Activated T-helper 9 cell treated with anti-CD3 and anti-CD28 coated beads, Interleukin-2, amount 50 U/mL, for 16 hours (primary cell): Measurements from ENCODE around the gene PRRT2.
"Not testable (repeated sequence)": the region's sequence is repeated elsewhere in the genome, so short reads cannot be mapped to it uniquely, and the experiment has no call there.

Experiments used
- DNase-seq: peaks from one replicate; pipeline ENCODE4 v3.0.0-alpha.2; 2020; ENCODE audit warnings: low read depth

Gene PRRT2

DNA sequence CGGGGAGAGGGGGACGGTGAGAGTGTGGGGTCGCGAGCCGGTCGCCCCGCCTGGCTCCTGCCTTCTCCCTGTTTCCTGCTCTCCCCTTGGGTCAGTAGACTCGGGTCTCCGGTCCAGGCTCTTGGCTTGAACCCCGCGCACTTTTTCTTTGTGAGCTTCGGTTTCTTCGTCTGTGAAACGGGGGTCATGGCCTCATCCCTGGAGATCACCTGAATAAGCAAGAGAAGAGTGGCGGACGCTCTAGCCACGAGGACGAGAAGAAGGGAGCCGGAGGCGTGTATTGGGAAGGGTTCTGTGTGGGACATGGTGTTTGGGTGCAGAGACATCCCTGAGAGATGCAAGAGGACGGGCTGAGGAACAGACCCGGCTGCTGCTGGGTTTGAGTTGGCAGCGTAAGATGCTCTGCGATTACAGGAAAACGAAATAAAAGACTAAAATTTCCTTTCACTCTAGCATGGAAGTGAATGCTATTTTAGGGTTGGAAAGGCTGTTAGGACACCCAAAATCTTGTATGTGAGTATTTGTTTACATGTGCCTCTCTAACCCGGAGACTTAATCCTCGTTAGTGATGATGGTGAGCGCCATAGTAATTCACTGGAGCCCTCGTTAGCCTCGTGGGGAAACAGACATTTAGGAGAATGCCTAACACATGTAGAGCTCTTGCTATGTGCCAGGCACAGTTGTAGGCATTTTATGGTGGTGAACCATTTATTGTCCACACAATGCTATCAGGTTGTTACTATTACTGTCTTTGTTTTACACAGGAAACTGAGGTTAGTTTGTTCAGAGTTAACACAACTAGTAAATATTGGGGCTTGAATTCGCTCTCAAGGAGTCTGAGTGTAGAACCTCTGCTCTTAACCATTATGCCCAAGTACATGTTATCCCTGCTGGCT is 20.8 kb upstream of the PRRT2 start:
- no peak for DNase-seq

DNA sequence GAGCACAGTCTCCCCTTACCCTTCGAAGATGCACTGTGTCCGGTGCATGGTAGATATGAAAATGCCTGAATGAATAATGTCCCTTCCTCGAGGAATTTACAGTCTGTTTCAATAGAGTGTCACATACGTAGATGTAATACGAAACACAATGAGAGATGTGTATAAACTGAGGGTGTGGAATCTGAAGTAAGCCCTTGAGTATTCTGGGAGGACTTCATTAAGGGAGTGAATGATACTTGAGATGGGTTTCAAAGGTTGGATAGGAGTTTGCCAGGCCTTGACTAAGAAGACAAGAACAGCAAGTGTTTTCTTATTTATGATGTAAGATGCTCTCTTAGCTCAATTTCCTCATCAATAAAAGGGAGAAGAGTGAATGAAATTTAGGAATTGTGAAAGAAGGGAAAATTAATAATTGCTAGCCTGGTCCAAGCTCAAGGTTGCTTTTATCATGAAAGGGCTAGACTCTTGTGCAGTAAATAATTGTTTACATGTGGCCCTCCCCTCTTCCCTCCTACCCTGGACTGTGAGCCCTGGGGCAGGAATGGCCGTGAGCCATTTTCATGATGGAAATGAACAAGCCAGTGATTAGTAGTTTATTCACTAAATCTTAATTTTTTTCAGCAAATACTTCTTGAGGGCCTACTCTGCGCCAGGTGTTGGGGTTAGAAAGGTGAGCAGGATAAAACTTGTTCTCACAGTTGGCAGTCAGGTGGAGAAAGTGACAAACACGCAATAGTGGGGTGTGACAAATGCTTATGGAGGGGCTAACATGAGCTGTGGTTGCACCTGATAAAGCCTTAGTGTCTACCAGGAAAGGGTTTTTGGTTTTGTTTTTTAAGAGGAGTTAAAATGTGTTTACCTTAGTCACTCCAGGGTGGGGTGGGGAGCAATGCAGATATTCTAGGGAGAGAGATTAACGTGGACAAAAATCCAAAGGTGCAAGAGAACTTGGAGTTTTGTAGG is 19.9 kb upstream of the PRRT2 start:
- DNase-seq, result no peak

DNA sequence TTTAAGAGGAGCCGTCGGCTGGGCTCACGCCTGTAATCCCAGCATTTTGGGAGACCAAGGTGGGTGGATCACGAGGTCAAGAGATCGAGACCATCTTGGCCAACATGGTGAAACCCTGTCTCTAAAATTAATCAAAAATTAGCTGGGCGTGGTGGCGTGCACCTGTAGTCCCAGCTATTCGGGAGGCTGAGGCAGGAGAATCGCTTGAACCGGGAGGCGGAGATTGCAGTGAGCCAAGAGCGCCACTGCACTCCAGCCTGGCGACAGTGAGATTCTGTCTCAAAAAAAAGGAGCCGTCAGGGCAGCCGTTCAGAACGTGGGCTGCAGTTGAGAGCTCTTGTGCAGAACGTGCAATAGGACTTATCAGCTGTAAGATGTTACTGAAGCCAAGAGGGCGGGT is 18.8 kb upstream of the PRRT2 start:
- not testable (repeated sequence) for DNase-seq

DNA sequence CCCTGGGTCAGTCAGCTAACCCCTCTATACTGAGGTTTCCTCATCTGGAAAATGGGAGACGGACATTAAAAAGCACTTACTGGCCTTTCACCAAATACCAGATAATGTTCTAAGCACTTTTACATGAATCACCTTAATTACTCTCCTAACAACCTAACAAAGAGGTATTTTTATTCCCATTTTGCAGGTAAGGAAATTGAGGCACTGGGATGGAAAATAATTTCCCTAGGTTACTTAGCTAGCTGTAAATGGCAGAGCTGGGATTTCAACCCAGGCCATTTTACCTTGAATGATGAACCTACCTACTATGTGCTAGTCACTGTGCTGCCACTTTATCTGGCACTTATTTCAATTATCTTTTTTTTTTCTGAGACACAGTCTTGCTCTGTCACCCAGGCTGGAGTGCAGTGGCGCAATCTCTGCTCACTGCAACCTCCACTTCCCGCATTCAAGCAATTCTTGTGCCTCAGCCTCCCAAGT is 17.7 kb upstream of the PRRT2 start:
- no peak for DNase-seq

DNA sequence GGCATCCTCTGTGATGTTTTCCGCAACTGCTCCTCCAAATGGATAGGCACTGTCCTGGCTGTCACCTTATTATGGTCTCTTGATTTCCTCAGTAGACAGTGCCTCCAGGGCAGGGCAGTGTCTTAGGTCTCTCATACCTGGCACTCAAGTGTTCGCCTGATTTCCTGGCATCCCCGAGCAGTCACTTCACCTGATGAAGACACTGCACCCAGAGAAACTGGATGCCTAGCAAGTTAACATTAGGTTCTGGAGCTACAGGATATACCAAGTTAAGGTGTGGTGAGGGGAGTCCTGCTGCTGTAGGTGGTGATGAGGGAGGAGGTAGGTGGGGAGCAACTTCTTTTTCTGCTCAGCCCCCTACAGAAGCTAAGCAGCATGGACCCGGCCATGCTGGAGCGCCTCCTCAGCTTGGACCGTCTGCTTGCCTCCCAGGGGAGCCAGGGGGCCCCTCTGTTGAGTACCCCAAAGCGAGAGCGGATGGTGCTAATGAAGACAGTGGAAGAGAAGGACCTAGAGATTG is 9.5 kb upstream of the PRRT2 start:
- no peak for DNase-seq

DNA sequence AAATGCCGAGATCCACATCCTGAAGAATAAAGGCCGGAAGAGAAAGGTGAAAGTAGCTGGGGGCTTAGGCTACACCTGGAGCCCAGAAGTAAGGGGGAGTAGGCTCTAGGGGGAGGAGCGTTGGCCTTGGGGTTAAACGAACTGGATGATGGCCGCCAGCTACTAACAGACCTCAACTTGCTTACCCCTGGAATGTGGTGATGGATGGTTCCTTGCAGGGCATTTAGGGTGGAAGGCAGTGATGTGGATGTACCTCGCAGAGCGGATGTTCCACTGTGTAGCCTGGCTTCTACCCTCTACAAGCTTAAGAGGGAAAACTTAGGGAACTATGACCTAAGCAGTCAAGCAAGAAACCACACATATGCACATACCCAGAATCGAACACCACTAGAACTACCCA is 8.0 kb upstream of the PRRT2 start:
- no peak for DNase-seq

DNA sequence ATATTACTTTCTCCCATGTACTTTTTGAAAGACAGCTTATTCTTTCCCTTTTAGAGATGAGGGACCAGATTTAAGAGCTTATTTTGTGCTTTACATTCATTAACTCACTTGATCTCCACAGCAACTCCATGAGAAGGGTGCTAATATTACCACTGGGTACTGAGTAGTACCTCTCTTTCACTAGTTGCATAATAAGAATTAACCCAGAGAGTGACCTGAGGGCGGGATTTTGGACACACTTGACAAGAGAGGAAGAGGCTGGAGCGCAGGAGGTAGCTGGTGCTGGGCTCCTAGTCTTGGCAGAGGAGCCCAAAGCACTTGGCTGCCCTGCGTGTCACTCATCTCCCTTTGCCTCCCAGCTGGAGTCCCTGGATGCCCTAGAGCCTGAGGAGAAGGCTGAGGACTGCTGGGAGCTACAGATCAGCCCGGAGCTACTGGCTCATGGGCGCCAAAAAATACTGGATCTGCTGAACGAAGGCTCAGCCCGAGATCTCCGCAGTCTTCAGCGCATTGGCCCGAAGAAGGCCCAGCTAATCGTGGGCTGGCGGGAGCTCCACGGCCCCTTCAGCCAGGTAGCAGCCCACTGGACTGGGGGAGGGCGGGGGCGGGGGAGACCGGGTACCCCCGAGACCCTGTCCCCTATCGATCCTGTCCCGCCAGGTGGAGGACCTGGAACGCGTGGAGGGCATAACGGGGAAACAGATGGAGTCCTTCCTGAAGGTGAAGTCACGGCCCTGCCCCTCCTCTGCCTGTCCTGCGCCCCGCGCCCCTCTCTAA is 7.3 kb upstream of the PRRT2 start:
- no peak for DNase-seq

DNA sequence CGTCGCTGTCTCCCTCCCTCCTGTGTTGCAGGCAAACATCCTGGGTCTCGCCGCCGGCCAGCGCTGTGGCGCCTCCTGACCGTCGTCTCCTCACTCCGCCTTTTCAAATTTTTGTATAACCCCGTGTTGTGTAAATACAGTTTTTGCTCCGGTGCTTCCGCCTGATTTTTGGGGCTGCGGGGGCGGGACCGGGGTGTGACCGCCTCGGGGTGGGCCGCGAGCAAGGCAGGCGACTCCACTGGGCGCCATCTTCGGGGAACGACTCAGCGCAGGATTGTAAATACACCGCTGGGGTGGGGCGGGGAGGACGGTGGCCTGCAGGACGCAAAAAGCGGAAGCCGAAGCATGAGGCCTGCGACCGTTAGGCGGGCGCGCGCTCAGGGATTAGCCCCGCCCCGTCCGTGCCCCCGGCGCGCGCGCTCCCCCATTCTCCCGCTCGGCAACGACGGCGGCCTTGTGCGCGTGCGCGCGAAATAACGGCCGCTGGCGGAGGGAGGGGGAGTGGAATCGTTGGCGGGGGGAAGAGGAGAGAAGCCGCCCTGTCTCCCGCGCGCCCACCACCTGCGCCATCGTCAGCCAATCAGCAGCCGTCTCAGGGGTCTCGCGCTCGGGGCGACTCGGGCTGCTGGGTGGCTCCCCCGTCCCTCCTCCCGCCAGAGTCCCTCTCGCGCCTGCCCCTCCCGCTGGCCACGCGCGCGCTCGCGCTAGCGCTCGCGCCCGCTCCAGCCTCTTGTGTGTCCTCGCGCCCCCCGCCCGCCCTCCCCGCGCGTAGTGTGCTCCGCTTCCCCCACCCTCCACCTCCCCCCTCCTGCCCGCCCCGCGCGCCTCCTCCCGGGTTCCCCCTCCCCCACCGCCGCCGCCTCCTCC is 6.5 kb upstream of the PRRT2 start:
- DNase-seq, result peak; percentile 97

DNA sequence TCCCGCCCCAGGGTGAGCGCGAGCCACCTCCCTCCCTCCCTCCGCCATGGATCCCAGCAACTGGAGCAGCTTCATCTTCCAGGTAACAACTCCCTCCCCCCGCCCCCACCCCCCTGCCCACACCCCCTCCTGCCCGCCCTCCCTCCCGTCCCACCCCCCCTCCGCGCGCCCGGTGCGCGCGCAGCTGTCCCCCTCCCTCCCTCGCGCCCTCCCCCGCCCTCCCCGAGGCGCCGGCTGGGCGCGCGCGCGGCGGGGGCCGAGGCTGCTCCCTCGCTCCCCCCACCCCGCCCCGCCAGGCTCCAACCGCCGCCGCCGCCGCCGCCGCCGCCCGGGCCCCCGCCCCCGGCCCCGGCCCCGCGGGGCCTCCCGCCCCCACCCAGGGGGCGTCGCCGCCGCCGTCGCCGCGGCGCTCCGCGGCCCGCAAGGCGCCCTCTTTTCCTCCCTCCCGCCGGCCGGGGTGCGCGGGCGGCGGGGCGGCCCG is 5.9 kb upstream of the PRRT2 start, which contains the start of gene MAZ:
Gene MAZ (plus strand): TSS at position 431 of the 481 bp plus-strand sequence. CDS start 173 bp downstream, outside the sequence.
- peak; percentile 66 for DNase-seq

DNA sequence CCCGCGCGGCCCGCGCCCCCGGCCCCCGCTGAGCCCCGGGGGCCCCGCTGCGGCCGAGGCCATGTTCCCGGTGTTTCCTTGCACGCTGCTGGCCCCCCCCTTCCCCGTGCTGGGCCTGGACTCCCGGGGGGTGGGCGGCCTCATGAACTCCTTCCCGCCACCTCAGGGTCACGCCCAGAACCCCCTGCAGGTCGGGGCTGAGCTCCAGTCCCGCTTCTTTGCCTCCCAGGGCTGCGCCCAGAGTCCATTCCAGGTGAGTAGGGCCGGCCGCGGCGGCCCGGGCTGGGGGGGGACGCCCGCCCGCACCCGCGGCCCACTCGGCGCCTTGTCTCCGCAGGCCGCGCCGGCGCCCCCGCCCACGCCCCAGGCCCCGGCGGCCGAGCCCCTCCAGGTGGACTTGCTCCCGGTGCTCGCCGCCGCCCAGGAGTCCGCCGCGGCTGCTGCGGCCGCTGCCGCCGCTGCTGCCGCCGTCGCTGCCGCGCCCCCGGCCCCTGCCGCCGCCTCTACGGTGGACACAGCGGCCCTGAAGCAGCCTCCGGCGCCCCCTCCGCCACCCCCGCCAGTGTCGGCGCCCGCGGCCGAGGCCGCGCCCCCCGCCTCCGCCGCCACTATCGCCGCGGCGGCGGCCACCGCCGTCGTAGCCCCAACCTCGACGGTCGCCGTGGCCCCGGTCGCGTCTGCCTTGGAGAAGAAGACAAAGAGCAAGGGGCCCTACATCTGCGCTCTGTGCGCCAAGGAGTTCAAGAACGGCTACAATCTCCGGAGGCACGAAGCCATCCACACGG is 5.2 kb upstream of the PRRT2 start:
- DNase-seq, result peak; percentile 38

DNA sequence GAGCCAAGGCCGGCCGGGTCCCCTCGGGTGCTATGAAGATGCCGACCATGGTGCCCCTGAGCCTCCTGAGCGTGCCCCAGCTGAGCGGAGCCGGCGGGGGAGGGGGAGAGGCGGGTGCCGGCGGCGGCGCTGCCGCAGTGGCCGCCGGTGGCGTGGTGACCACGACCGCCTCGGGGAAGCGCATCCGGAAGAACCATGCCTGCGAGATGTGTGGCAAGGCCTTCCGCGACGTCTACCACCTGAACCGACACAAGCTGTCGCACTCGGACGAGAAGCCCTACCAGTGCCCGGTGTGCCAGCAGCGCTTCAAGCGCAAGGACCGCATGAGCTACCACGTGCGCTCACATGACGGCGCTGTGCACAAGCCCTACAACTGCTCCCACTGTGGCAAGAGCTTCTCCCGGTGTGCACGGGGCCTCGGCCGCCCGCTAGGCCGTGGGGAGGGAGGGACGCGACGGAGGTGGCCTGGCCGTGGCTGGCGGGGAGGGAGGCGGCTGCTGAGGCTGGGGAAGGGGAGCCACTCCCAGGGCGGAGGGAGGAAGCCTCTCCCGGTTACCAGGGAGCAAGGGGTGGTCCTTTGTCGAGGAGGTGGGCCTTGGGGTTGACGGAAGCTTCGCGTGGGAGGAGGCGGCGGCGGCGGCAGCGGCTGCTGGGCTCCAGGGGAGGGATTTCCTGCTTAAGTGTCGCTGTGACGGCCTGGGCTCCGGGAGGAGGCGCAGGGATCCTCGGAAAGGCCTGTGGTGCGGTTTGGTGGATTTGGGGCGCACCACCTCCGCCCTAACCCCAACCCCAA is 4.4 kb upstream of the PRRT2 start:
- DNase-seq, result peak; percentile 77

DNA sequence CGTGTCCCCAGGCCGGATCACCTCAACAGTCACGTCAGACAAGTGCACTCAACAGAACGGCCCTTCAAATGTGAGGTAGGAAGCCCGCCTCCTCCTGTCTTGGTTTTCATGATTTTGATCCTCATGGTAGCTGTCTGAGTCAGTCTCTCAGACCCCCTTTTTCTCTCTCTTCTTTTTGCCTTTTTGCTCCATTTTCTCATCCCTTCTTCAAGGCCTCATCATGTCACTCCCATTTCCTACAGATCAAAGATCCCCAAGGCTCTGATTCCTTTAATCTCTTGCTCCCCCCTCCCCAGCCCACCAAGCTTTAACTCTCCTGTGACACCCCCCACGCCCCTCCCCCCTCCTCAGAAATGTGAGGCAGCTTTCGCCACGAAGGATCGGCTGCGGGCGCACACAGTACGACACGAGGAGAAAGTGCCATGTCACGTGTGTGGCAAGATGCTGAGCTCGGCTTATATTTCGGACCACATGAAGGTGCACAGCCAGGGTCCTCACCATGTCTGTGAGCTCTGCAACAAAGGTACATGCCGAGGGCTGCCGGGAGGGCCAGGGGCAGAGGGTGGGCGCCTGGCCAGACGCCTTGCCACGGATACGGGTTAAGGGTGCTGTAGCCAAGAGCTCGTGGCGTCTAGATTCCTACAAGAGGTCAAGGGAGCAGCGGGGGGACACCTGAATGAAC is 3.6 kb upstream of the PRRT2 start:
- DNase-seq, result no peak

DNA sequence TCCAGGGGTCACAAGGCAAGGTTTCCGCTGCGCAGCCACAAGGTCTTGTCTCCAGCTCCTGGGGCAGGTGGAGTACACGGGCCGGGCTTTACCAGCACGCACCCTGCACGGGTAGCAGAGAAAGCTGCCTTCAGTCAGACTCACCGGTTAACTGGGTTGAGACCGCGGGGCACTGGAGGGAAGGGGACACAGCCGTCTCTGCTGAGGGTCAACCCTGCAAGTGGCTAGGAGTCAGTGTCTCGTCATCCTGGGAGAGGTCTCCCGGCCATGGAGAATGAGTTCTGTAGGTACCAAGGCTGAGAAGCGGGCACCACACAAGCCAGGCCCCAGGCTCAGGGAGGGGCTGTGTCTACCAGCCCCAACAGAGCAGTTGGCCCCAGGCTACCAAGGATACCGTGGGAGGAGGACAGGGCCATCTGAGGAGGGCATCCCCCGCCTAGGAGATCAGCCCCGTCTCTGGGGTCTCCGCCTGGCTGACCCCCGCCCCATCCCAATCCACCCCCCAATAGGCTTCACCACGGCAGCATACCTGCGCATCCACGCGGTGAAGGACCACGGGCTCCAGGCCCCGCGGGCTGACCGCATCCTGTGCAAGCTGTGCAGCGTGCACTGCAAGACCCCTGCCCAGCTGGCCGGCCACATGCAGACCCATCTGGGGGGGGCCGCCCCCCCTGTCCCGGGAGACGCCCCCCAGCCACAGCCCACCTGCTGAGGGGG is 2.8 kb upstream of the PRRT2 start:
- no peak for DNase-seq

DNA sequence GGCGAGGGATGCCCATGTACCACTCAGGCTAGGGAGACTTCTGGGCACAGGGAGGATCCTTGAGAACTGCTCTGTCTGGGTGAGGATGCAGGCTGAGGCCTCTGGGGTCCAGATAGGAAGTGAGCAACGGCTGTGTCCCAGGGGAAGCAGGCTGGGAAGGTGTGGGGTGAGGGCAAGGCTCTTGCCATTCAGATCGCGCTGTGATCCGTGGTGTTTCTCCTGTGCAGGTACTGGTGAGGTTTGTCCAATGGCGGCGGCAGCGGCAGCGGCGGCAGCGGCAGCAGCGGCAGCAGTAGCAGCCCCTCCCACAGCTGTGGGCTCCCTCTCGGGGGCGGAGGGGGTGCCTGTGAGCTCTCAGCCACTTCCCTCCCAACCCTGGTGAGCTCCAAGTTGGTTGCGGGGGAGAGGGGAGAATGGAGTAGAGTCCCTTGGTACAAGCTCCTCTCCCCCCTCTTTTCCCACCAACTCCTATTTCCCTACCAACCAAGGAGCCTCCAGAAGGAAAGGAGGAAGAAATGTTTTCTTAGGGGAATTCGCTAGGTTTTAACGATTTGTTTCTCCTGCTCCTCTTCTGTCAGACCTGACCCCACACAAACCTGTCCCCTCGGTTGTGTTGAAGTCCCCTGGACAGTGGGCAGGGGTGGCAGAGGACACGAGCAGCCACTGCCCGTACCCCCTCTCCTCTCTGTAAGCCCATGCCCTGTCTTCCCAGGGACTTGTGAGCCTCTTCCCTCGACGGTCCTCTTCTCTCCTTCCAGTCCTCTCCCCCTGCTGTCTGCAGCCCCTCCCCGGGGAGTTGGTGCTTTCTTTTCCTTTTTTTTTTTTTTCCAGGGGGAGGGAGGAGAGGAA is 1.9 kb upstream of the PRRT2 start:
- DNase-seq, result no peak

DNA sequence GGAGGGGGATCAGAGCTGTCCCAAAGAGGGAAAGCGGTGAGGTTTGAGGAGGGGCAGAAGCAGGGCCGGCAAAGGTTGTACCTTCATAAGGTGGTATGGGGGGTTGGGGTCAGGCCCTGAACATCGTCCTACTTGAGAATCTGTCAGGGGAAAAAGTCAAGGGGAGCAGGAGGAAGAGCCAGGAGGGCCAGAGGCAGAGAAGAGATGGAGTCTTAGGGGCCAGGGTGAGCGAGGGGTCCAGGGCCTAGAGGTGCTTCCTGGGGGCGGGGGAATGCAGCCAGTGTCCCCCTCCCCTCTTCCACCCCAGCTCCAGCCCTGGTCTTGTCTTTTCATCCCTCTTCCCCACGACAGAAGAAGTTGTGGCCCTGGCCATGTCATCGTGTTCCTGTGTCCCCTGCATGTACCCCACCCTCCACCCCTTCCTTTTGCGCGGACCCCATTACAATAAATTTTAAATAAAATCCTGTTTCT is 1.3 kb upstream of the PRRT2 start:
- DNase-seq, result no peak

DNA sequence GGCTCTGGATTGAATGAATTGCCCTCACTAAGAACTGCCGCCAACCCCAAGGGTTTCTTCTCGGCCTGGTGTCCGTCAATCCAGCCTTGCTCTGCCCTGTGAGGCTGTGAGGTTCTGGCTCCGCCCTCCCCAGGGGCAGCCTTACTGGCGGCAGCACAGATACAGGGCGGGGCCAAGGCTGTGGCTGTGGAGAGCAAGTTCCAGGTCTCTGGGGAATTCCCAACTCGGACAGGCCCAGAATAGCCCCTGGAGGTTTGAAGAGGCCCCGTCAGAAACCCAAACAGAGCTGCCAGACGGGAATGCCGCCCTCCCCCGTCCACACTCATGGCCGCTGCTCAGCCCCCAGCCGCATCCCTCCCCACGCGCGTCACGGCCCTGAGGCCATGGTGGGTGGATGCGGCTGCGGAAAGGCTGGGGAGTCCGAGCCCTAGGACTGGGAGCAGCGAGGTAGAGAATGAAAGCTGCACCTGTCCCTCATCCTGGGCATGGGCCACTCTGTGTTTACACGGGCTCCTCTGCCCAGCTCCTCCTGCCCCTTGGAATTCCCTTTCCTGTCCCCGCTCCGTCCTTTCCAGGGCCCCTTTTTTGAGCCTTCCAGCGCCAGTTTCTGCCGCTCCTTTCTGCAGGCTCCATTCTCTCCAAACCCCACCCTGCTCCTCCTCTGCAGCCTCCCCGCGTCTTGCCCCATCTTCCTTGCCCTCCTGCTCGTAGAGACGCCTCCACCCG is 660 bp upstream of the PRRT2 start:
- peak; percentile 61 for DNase-seq
